GM18907 (cell line): ENCODE results near the gene TBC1D16.
"Not testable (repeated sequence)": the region's sequence is repeated elsewhere in the genome, so short reads cannot be mapped to it uniquely, and the experiment has no call there.

Source experiments
- ATAC-seq: cut with Tn5 transposase; IDR thresholded peaks from one replicate; pipeline ENCODE4 v1.9.1; 2021; ENCODE audit warnings: mild to moderate bottlenecking, moderate library complexity; ENCODE audit not compliant: unreplicated experiment

The TBC1D16 gene

GRCh38 chr17:79897243-79898063 is 138.2 kb downstream of the TBC1D16 start:
- no peak for ATAC-seq

- ATAC-seq, result not testable (repeated sequence)
Measured at GRCh38 chr17:79893457-79893856, 142.2 kb downstream of the TBC1D16 start.

GRCh38 chr17:79892457-79893241 is 143.0 kb downstream of the TBC1D16 start:
- no peak for ATAC-seq

- no peak for ATAC-seq
Measured at GRCh38 chr17:79891113-79891730, 144.4 kb downstream of the TBC1D16 start.

GRCh38 chr17:79890706-79891105 is 145.0 kb downstream of the TBC1D16 start:
- ATAC-seq, result no peak

GRCh38 chr17:79888811-79889634 is 146.6 kb downstream of the TBC1D16 start:
- no peak for ATAC-seq

GRCh38 chr17:79888009-79888540 is 147.6 kb downstream of the TBC1D16 start:
- no peak for ATAC-seq

GRCh38 chr17:79887451-79887991 is 148.2 kb downstream of the TBC1D16 start:
- no peak for ATAC-seq

- ATAC-seq, result no peak
Measured at GRCh38 chr17:79883202-79883601, 152.5 kb downstream of the TBC1D16 start.
